ENCODE results near the gene RUNDC1.
A peak's percentile ranks its signal among the peaks of the same experiment; 100 is the strongest.

RUNDC1 gene

DNA sequence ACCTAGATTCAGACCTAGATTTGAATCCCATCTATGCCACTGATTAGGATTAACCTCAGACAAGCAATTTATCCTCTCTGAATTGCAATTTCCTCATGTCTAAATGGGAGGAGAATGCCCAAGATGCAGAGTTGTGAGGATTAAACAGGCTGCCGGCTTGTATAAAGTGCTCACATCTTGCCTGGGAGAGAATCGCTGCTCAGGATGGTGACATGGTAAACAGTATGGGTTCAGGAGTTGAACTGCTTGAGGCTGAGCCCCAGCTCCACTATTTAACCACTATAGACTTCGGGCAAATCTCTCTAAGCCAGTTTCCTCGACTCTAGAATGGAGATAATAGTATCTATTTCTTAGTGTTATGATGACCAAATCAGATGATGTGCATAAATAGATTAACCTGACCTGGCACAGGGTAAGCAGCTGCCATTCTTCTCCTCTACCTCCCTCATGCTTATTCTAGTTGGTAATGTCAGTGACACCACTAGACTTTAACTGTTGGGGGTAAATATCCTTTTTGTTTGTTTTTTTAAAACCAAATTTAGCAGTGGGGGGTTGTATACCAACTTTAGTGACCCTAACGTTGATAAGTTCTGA lies 17.1 kb downstream of the RUNDC1 start:
- H3K27ac ChIP-seq = peak overlapping the region; percentile 88
- no peak for TF ChIP-seq CTCF (IDR thresholded peaks at IDR 0.05)
- TF ChIP-seq ZFX (IDR thresholded peaks at IDR 0.05; ENCODE audit: borderline replicate concordance) = no peak

DNA sequence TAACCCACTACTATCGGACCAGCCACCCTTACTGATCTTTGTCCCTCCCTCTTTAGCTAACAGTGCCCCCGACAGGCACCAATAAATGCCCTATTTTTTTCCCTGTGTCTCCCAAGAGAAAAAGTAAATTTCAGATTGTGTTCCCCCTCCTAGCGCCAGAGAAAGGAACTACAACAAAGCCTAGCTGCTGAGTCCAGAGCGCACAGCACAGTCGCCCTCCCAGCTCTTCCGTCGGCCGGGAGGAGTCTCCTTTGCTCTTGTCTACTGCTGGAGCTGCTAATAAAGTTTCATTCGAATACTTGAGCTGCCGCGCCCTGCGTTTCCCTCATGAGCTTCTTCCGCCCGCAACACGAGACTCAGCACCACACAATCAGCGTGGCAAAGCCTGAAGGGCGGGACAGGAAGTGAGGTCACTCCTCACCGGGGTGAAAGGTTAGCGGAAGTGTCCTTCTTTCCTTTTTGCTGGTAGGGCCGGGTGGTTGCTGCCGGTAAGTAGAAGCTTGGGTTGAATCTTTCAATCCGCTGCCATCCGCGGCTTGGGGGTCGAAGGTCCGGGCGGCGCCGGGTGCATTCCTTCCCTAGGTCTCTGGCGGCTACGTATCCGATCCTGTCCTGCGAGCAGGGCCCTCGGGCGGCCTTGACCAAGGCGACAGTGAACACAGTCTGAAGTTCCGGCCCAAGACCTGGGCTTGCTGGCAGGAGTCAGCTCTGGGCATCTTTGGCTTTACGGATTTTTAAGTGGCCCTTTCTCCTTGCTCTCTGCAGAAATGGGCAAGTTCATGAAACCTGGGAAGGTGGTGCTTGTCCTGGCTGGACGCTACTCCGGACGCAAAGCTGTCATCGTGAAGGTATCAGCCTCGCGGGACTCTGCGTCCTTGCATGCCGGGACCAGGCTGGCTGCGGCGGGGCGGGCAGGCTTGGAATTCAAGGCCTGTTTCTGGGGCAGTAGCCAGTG lies 17.9 kb downstream of the RUNDC1 start, which contains the start of gene RPL27:
Gene RPL27, plus strand, starts transcription at position 436 of the 955 bp plus-strand sequence. Its CDS starts 332 bp downstream, at position 768.
- H3K27ac ChIP-seq = peak within 1 kb of the TSS; percentile 88

DNA sequence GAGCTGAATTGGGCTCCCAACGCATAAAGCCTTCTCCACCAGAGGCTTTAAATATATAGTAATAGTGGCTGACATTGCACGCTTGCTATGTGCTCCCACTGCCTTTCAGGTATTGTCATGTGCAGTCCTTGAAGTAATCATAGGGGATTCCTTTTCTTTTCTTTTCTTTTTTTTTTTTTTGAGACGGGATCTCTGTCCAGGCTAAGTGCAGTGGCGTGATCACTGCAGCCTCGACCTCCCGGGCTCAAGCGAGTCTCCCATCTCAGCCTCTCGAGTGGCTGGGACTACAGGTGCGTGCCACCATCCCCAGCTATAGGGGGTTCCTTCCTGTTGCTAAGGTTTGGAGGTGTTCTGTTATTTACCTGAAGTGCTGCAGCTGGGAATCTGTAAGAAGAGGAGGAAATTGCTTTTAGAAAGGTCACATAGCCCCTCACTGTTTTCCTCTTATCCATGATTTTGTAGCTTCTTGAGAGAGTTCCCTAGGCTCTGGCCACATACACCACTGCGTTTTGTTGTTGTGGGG lies 18.7 kb downstream of the RUNDC1 start:
- peak overlapping the region; percentile 88 for H3K27ac ChIP-seq

More for the DNA sequence above, 17.9 kb downstream of the RUNDC1 start, which contains the start of gene RPL27:
- TF ChIP-seq CTCF (IDR thresholded peaks at IDR 0.05) (peak; percentile 84), ZFX (IDR thresholded peaks at IDR 0.05; ENCODE audit: borderline replicate concordance) (no peak)

DNA sequence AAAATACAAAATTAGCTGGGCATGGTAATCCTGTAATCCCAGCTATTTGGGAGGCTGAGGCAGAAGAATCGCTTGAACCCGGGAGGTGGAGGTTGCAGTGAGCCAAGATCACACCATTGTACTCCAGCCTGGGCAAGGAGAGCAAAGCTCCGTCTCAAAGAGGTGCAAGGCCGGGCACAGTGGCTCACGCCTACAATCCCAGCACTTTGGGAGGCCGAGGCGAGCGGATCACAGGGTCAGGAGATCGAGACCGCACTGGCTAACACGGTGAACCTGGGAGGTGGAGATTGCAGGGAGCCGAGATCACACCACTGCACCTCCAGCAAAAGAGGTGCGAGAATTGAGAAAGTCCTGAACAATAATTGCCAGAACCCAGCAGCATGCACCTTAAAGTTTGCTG lies 20.5 kb downstream of the RUNDC1 start:
- H3K27ac ChIP-seq = peak overlapping the region; percentile 88

More for the DNA sequence above, 18.7 kb downstream of the RUNDC1 start:
- TF ChIP-seq CTCF (IDR thresholded peaks at IDR 0.05) = no peak
- no peak for TF ChIP-seq ZFX (IDR thresholded peaks at IDR 0.05; ENCODE audit: borderline replicate concordance)

GRCh38 chr17:43003542-43004172 lies 23.3 kb downstream of the RUNDC1 start:
- peak overlapping the region; percentile 75 for H3K27ac ChIP-seq
- TF ChIP-seq ZFX (IDR thresholded peaks at IDR 0.05; ENCODE audit: borderline replicate concordance) (no peak), CTCF (IDR thresholded peaks at IDR 0.05) (0 out of 2 replicates have a peak, but pooled peaks have one; percentile 8)

- H3K27ac ChIP-seq = peak within 1 kb of the TSS; percentile 75
- TF ChIP-seq ZFX (IDR thresholded peaks at IDR 0.05; ENCODE audit: borderline replicate concordance) = no peak
- TF ChIP-seq CTCF (IDR thresholded peaks at IDR 0.05) = peak; percentile 60
Observed at GRCh38 chr17:43006639-43007551, 26.5 kb downstream of the RUNDC1 start, which contains the start of gene IFI35. Gene IFI35 (plus strand): TSS chr17:43006784. CDS start chr17:43006948, 164 bp downstream.

All from 22Rv1 (cell line).